K562 (cell line): ENCODE measurements around the gene LTN1. TPM values are rescaled to one million over a fixed set of nuclear protein-coding genes. Genes with fewer than 3 reads are reported as not detected.

Experiments used
- ATAC-seq: fragments of 200-7000 bp; cut with Tn5 transposase; 3 replicates; pipeline ENCODE4 v1.9.1; 2020; ENCODE audit warnings: moderate library complexity
- BruUV-seq: library from RNA; stranded (reverse); fragments of 400-500 nt; replicated peaks from 2 replicates; lab custom pipeline; 2021; lab: Mats Ljungman, UMichigan
- CTCF ChIA-PET: fragments of 300-600 bp; formaldehyde crosslinking; extraction: SDS; loops from one replicate; lab custom pipeline; 2021; ENCODE audit warnings: low intra/inter-chr PET ratio; lab: Yijun Ruan, JAX
- POLR2A ChIA-PET: fragments of 300-600, 350-650 bp; sonication (Branson Sonifier 250); formaldehyde crosslinking; extraction: SDS; loops from one replicate; lab custom pipeline; 2021; ENCODE audit warnings: antibody characterized with exemption, inconsistent platforms; lab: Yijun Ruan, JAX
- DNase-seq, 4 experiments: peaks; one replicate each; pipeline versions ENCODE4 v3.0.0 to v3.0.0-alpha.2; 2011 to 2018; ENCODE audit warnings: low spot score in 3 of 4, mixed read lengths in 3 of 4; ENCODE audit errors: extremely low read depth in 1 of 4
- FAIRE-seq: peaks from 2 replicates; lab custom pipeline; 2011; peaks lifted over from hg19 to GRCh38; lab: Jason Lieb, UNC
- H2AFZ ChIP-seq: 2 replicates; pipeline ENCODE4 v1.6.0; 2011; ENCODE audit warnings: low read depth, low read length, control low read depth, inconsistent platforms
- H3K27ac ChIP-seq: fragments of 200-600 bp; 3 replicates; pipeline ENCODE4 v1.8.0; 2011; ENCODE audit warnings: low read depth, mild to moderate bottlenecking, control low read depth, inconsistent platforms, low read length, moderate library complexity, mixed read lengths; ENCODE audit errors: extremely low read depth
- H3K27me3 ChIP-seq, 2 experiments: fragments of 300-600 bp in 1 of 2; 2 replicates in 1 of 2; 3 replicates in 1 of 2; pipeline versions ENCODE4 v1.6.0 to v1.8.0; 2011; ENCODE audit warnings: inconsistent platforms in 2 of 2, low read length in 2 of 2, mild to moderate bottlenecking in 1 of 2, mixed read lengths in 1 of 2, moderate library complexity in 1 of 2; ENCODE audit not compliant: control insufficient read depth in 2 of 2, insufficient read depth in 2 of 2
- H3K36me3 ChIP-seq: fragments of 300-600 bp; 3 replicates; pipeline ENCODE4 v1.8.0; 2011; ENCODE audit warnings: mild to moderate bottlenecking, low read length, inconsistent platforms; ENCODE audit not compliant: control insufficient read depth, insufficient read depth
- H3K4me1 ChIP-seq, 2 experiments: fragments of 200-600 bp in 1 of 2; replicated peaks in 1 of 2; 2 replicates in 1 of 2; 3 replicates in 1 of 2; pipeline versions ENCODE4 v1.5.1 to v1.8.0; 2011; ENCODE audit warnings: inconsistent platforms in 2 of 2, low read length in 2 of 2, mild to moderate bottlenecking in 1 of 2, mixed read lengths in 1 of 2, moderate library complexity in 1 of 2; ENCODE audit not compliant: control insufficient read depth in 2 of 2, insufficient read depth in 2 of 2
- H3K4me2 ChIP-seq: 2 replicates; pipeline ENCODE4 v1.6.1; 2011; ENCODE audit warnings: low read length, control low read depth, inconsistent platforms, mixed read lengths; ENCODE audit not compliant: insufficient read depth
- H3K4me3 ChIP-seq: fragments of 200-600 bp; sonication (generic), shearing (Covaris generic); 2 replicates; pipeline ENCODE4 v1.5.1; 2016; ENCODE audit warnings: control low read depth, inconsistent platforms
- H3K79me2 ChIP-seq: fragments of 200-600 bp; 3 replicates; pipeline ENCODE4 v1.8.0; 2011; ENCODE audit warnings: low read length, inconsistent platforms; ENCODE audit not compliant: control insufficient read depth, insufficient read depth
- H3K9ac ChIP-seq, 2 experiments: 2 replicates each; pipeline versions ENCODE4 v1.6.0 to v1.6.1; 2011; ENCODE audit warnings: low read depth in 2 of 2, low read length in 2 of 2, control low read depth in 1 of 2, inconsistent platforms in 1 of 2, mild to moderate bottlenecking in 1 of 2, mixed read lengths in 1 of 2; ENCODE audit not compliant: insufficient read depth in 1 of 2
- H3K9me1 ChIP-seq: one replicate; pipeline ENCODE4 v1.6.0; 2011; ENCODE audit warnings: inconsistent platforms, mild to moderate bottlenecking, low read length, moderate library complexity; ENCODE audit not compliant: control insufficient read depth, insufficient read depth
- H3K9me3 ChIP-seq: replicated peaks from 2 replicates; pipeline ENCODE4 v1.5.1; 2011; ENCODE audit warnings: low read depth, low read length, inconsistent platforms; ENCODE audit not compliant: control insufficient read depth, insufficient read depth
- H4K20me1 ChIP-seq: replicated peaks from 2 replicates; pipeline ENCODE4 v1.6.1; 2011; ENCODE audit warnings: low read length, inconsistent platforms, mixed read lengths; ENCODE audit not compliant: control insufficient read depth, insufficient read depth
- CSDE1 ChIP-seq, 2 experiments: fragments of 450-650 bp; IDR thresholded peaks; 2 replicates each; pipeline ENCODE4 v1.6.1; 2016; ENCODE audit warnings: mild to moderate bottlenecking in 1 of 2
- DPF2 ChIP-seq: fragments of 450-650 bp; IDR thresholded peaks from 2 replicates; pipeline ENCODE4 v1.6.1; 2016
- ELF2 ChIP-seq: fragments of 250-450 bp; sonication (Bioruptor Pico); IDR thresholded peaks from 2 replicates; pipeline ENCODE4 v1.5.0; 2021; ENCODE audit warnings: mild to moderate bottlenecking
- ELK1 ChIP-seq: sonication (generic); formaldehyde crosslinking; IDR thresholded peaks from 2 replicates; pipeline ENCODE4 v1.8.1; 2022; ENCODE audit warnings: missing genetic modification reagents
- FOXA3 ChIP-seq, 2 experiments: fragments of 450-650 bp in 1 of 2; sonication (generic) in 1 of 2; formaldehyde crosslinking; IDR thresholded peaks in 1 of 2; conservative IDR thresholded peaks in 1 of 2; 2 replicates each; pipeline versions ENCODE4 v1.4.0 to v1.8.0; 2020 to 2022; ENCODE audit warnings: mild to moderate bottlenecking in 2 of 2, missing genetic modification reagents in 1 of 2
- PTTG1 ChIP-seq: fragments of 450-650 bp; IDR thresholded peaks from 2 replicates; pipeline ENCODE4 v1.6.1; 2016; ENCODE audit warnings: low read depth, mild to moderate bottlenecking, missing genetic modification characterization, missing compliant biosample characterization
- ZBTB49 ChIP-seq: sonication (generic); formaldehyde crosslinking; IDR thresholded peaks from 2 replicates; pipeline ENCODE4 v1.8.0; 2022; ENCODE audit warnings: missing genetic modification reagents, mild to moderate bottlenecking, borderline replicate concordance
- ZNF140 ChIP-seq: fragments of 250-450 bp; sonication (Bioruptor Pico); IDR thresholded peaks from 2 replicates; pipeline ENCODE4 v1.8.0; 2021; ENCODE audit warnings: moderate library complexity, mild to moderate bottlenecking, inconsistent platforms
- ZNF699 ChIP-seq: fragments of 250-450 bp; sonication (Bioruptor Pico); IDR thresholded peaks from 2 replicates; pipeline ENCODE4 v1.8.0; 2021; ENCODE audit warnings: mild to moderate bottlenecking, moderate library complexity; ENCODE audit not compliant: insufficient replicate concordance
- WGBS: fragments of 100-300 bp; shearing (Covaris generic); methylation state at CpG from one replicate; pipeline ENCODE4 v1.1.6; 2016; ENCODE audit warnings: low coverage, mixed read lengths; ENCODE audit not compliant: insufficient coverage; ENCODE audit errors: missing lambda C conversion rate; 5-methylcytosine and 5-hydroxymethylcytosine counted together
- in situ Hi-C: fragments of 300-500 bp; cut with MboI; formaldehyde crosslinking; loops from 4 replicates; pipeline ENCODE4 v1.15.0; 2018; ENCODE audit warnings: inconsistent platforms, mixed read lengths
- intact Hi-C: fragments of 100-400 bp; cut with micrococcal nuclease; formaldehyde crosslinking; loops from 2 replicates; pipeline ENCODE4 v1.14.2; 2022
- polyA plus RNA-seq, 8 experiments: library from polyadenylated mRNA; depleted of rRNA in 4 of 8; stranded (reverse) in 5 of 8; unstranded in 3 of 8; fragments of >200 nt; fragmentation: Nextera tagmentation in 2 of 8; fragmentation: Illumina TruSeq in 1 of 8; extraction: Ambion mirVana in 2 of 8; extraction: Trizol in 1 of 8; gene quantifications; 2 replicates each; pipeline versions ENCODE4 v1.2.1 to v1.2.3, GENCODE V29; 2011 to 2014; ENCODE audit warnings: inconsistent platforms in 1 of 8, missing spikeins in 1 of 8
- total RNA-seq, 7 experiments: library from RNA; depleted of rRNA in 6 of 7; stranded (reverse); fragments of >200 nt in 6 of 7; fragmentation: Illumina TruSeq in 2 of 7; extraction: Trizol in 2 of 7; gene quantifications; 2 replicates each; pipeline versions ENCODE4 v1.2.1 to v1.2.3, GENCODE V29; 2011 to 2021; ENCODE audit warnings: low replicate concordance in 1 of 7
- TF ChIP-seq, protein P1 (sequence below): sonication (generic); formaldehyde crosslinking; IDR thresholded peaks from 2 replicates; pipeline ENCODE4 v1.8.1; 2023; ENCODE audit warnings: mild to moderate bottlenecking, missing genetic modification reagents
- TF ChIP-seq, protein P2 (sequence below): fragments of 250-450 bp; sonication (Bioruptor Pico); IDR thresholded peaks from 2 replicates; pipeline ENCODE4 v1.8.0; 2022; ENCODE audit warnings: inconsistent platforms, mild to moderate bottlenecking, moderate library complexity, borderline replicate concordance
- TF ChIP-seq, protein P3 (sequence below): IDR thresholded peaks from 2 replicates; pipeline ENCODE4 v1.6.1; 2016; ENCODE audit warnings: missing genetic modification characterization, missing compliant biosample characterization
- TF ChIP-seq, protein P4 (sequence below): fragments of 450-650 bp; IDR thresholded peaks from 2 replicates; pipeline ENCODE4 v1.6.1; 2017; ENCODE audit warnings: mild to moderate bottlenecking, moderate library complexity

The LTN1 gene
- total and polyA plus RNA-seq, 9 of the 15 experiments (the other 6 are each of a cell fraction or from before 2014, with no cell fraction given): 15.7 to 49.6 (median 28.7) TPM

- ChIA-PET POLR2A (interaction anchor here (1.0 kb wide), 1 partner anchor 21 kb away, joined by 3 read pairs; no protein-coding TSS in a partner anchor), CTCF (no interaction called here)
- peaks cover 0 to 3% of the 10 kb centered on the region in 2 experiments; a peak in 2 of 5 replicates for H3K4me1 ChIP-seq
- H3K9me3 ChIP-seq: no peaks in the 10 kb centered on the region
- intact Hi-C loops (no loop called here), in situ Hi-C loops (no loop called here)
- no peak overlapping the region for H2AFZ ChIP-seq
- H3K79me2 ChIP-seq: no peaks in the 10 kb centered on the region
- no peak for ATAC-seq
- DNase-seq: no peak
- BruUV-seq: no TSS peak
- H3K9me1 ChIP-seq: no peaks in the 10 kb centered on the region
- no peak for FAIRE-seq
- no peak overlapping the region for H3K27ac ChIP-seq
- peaks cover 3% of the 10 kb centered on the region in 2 experiments; a peak in 3 of 5 replicates for H3K27me3 ChIP-seq
- no peaks in the 10 kb centered on the region for H4K20me1 ChIP-seq
- no peak overlapping the region for H3K4me3 ChIP-seq
- no peak overlapping the region for H3K4me2 ChIP-seq
- 54% methylated on average over 8 of the region's 8 CpGs for WGBS
- no peaks in the 10 kb centered on the region for H3K36me3 ChIP-seq
- no peak overlapping the region for H3K9ac ChIP-seq
- no peak for TF ChIP-seq ELK1 (CRISPR knock-in tag)
- TF ChIP-seq, protein P1, sequence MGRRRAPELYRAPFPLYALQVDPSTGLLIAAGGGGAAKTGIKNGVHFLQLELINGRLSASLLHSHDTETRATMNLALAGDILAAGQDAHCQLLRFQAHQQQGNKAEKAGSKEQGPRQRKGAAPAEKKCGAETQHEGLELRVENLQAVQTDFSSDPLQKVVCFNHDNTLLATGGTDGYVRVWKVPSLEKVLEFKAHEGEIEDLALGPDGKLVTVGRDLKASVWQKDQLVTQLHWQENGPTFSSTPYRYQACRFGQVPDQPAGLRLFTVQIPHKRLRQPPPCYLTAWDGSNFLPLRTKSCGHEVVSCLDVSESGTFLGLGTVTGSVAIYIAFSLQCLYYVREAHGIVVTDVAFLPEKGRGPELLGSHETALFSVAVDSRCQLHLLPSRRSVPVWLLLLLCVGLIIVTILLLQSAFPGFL (CRISPR knock-in tag): no peak
- TF ChIP-seq, protein P2, sequence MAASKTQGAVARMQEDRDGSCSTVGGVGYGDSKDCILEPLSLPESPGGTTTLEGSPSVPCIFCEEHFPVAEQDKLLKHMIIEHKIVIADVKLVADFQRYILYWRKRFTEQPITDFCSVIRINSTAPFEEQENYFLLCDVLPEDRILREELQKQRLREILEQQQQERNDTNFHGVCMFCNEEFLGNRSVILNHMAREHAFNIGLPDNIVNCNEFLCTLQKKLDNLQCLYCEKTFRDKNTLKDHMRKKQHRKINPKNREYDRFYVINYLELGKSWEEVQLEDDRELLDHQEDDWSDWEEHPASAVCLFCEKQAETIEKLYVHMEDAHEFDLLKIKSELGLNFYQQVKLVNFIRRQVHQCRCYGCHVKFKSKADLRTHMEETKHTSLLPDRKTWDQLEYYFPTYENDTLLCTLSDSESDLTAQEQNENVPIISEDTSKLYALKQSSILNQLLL (CRISPR knock-in tag): no peak
- TF ChIP-seq, protein P3, sequence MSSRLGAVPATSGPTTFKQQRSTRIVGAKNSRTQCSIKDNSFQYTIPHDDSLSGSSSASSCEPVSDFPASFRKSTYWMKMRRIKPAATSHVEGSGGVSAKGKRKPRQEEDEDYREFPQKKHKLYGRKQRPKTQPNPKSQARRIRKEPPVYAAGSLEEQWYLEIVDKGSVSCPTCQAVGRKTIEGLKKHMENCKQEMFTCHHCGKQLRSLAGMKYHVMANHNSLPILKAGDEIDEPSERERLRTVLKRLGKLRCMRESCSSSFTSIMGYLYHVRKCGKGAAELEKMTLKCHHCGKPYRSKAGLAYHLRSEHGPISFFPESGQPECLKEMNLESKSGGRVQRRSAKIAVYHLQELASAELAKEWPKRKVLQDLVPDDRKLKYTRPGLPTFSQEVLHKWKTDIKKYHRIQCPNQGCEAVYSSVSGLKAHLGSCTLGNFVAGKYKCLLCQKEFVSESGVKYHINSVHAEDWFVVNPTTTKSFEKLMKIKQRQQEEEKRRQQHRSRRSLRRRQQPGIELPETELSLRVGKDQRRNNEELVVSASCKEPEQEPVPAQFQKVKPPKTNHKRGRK (tag): no peak
- TF ChIP-seq, protein P4, sequence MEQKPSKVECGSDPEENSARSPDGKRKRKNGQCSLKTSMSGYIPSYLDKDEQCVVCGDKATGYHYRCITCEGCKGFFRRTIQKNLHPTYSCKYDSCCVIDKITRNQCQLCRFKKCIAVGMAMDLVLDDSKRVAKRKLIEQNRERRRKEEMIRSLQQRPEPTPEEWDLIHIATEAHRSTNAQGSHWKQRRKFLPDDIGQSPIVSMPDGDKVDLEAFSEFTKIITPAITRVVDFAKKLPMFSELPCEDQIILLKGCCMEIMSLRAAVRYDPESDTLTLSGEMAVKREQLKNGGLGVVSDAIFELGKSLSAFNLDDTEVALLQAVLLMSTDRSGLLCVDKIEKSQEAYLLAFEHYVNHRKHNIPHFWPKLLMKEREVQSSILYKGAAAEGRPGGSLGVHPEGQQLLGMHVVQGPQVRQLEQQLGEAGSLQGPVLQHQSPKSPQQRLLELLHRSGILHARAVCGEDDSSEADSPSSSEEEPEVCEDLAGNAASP: no peak
- TF ChIP-seq ZNF699 (CRISPR knock-in tag): no peak
- TF ChIP-seq ELF2 (CRISPR knock-in tag): no peak
- TF ChIP-seq ZNF140 (CRISPR knock-in tag): no peak
- no peak for TF ChIP-seq DPF2
- TF ChIP-seq FOXA3 (CRISPR knock-in tag; conservative IDR thresholded peaks at IDR 0.05 in 1 of 2, IDR thresholded peaks at IDR 0.05 in 1 of 2): no peak
- no peak for TF ChIP-seq PTTG1 (tag)
- no peak for TF ChIP-seq ZBTB49 (CRISPR knock-in tag)
- TF ChIP-seq CSDE1 (IDR thresholded peaks at IDR 0.05): no peak
Observed at GRCh38 chr21:28908351-28908750, 84.3 kb downstream of the LTN1 start.
